SU-DHL-6 (cell line): Measurements from ENCODE around the gene DBF4B.

Experiments used
- EZH2phosphoT487 ChIP-seq: fragments of 200-600 bp; sonication (generic), shearing (Covaris generic); conservative IDR thresholded peaks from 2 replicates; pipeline ENCODE4 v1.6.1; 2018; ENCODE audit warnings: mild to moderate bottlenecking, antibody characterized with exemption, low read length, moderate library complexity, mixed read lengths
- TF ChIP-seq, protein P1 (sequence below): fragments of 200-600 bp; sonication (generic); IDR thresholded peaks from one replicate; pipeline ENCODE4 v1.5.1; 2017; ENCODE audit warnings: antibody characterized with exemption, mild to moderate bottlenecking, low read length, moderate library complexity; ENCODE audit not compliant: insufficient read depth, poor library complexity, severe bottlenecking

DNA sequence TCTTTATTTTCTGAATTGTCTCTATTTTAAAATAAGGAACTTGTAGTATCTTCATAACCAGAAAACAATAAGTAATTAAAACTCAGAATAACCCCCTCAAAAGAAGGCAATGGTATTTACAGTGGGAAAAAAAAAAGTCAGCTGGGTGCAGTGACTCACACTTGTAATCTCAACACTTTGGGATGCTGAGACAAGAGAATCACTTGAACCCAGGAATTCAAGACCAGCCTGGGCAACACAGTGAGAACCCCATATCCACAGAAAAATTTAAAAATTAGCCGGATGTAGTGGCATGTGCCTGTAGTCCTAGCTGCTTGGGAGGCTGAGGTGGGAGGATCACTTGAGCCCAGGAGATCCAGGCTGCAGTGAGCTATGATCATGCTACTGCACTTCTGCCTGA lies 83.8 kb downstream of the DBF4B start:
- TF ChIP-seq, protein P1, sequence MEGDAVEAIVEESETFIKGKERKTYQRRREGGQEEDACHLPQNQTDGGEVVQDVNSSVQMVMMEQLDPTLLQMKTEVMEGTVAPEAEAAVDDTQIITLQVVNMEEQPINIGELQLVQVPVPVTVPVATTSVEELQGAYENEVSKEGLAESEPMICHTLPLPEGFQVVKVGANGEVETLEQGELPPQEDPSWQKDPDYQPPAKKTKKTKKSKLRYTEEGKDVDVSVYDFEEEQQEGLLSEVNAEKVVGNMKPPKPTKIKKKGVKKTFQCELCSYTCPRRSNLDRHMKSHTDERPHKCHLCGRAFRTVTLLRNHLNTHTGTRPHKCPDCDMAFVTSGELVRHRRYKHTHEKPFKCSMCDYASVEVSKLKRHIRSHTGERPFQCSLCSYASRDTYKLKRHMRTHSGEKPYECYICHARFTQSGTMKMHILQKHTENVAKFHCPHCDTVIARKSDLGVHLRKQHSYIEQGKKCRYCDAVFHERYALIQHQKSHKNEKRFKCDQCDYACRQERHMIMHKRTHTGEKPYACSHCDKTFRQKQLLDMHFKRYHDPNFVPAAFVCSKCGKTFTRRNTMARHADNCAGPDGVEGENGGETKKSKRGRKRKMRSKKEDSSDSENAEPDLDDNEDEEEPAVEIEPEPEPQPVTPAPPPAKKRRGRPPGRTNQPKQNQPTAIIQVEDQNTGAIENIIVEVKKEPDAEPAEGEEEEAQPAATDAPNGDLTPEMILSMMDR = no peak
- TF ChIP-seq EZH2phosphoT487 = no peak
